Stimulated activated naive CD8-positive, alpha-beta T cell treated with anti-CD3 and anti-CD28 coated beads, Interleukin-15, Interleukin-2, amounts not matched to agents 100 U/mL and 50 U/mL, for 24 hours (primary cell): Measurements from ENCODE around the gene OR5M8.

Experiments used
- ATAC-seq: fragments of 150-1000 bp; cut with Tn5 transposase; one replicate; pipeline ENCODE4 v1.10.0; 2021
- DNase-seq: peaks from one replicate; pipeline ENCODE4 v3.0.0; 2021

Gene OR5M8

GRCh38 chr11:56491270-56491669 is at the start of gene OR5M8:
Gene OR5M8 (minus strand): TSS chr11:56491370. CDS start chr11:56491370, 0 bp downstream.
- ATAC-seq (no peak), DNase-seq (no peak)

GRCh38 chr11:56533054-56533740 is 42.0 kb upstream of the OR5M8 start:
- ATAC-seq (no peak), DNase-seq (no peak)

GRCh38 chr11:56531856-56532255 is 40.7 kb upstream of the OR5M8 start:
- ATAC-seq = no peak
- no peak for DNase-seq

- DNase-seq (no peak), ATAC-seq (no peak)
Observed at GRCh38 chr11:56522008-56522407, 30.8 kb upstream of the OR5M8 start.

- ATAC-seq (no peak), DNase-seq (no peak)
Observed at GRCh38 chr11:56513280-56513679, 22.1 kb upstream of the OR5M8 start.

- no peak for ATAC-seq
- DNase-seq = no peak
Observed at GRCh38 chr11:56509439-56509838, 18.3 kb upstream of the OR5M8 start.

- ATAC-seq = no peak
Observed at GRCh38 chr11:56497010-56497409, 5.8 kb upstream of the OR5M8 start.

GRCh38 chr11:56495117-56495516 is 3.9 kb upstream of the OR5M8 start:
- no peak for DNase-seq
- no peak for ATAC-seq

More at GRCh38 chr11:56497010-56497409, 5.8 kb upstream of the OR5M8 start:
- DNase-seq = no peak

GRCh38 chr11:56486801-56487200 is 4.4 kb downstream of the OR5M8 start:
- ATAC-seq (no peak), DNase-seq (no peak)

- ATAC-seq (no peak), DNase-seq (no peak)
Observed at GRCh38 chr11:56474729-56475235, 16.4 kb downstream of the OR5M8 start.

GRCh38 chr11:56473252-56473651 is 17.9 kb downstream of the OR5M8 start, which contains the start of gene OR5M3:
Gene OR5M3 (minus strand): TSS chr11:56473352. CDS start chr11:56470497, 2,855 bp downstream.
- ATAC-seq (no peak), DNase-seq (no peak)

- DNase-seq = no peak
- no peak for ATAC-seq
Observed at GRCh38 chr11:56457076-56457475, 34.1 kb downstream of the OR5M8 start.

- DNase-seq (no peak), ATAC-seq (no peak)
Observed at GRCh38 chr11:56453521-56453920, 37.6 kb downstream of the OR5M8 start.
